Measurements from ENCODE around the gene ANKRD36C.
"Not testable (repeated sequence)": the region's sequence is repeated elsewhere in the genome, so short reads cannot be mapped to it uniquely, and the experiment has no call there.

ANKRD36C gene

DNA sequence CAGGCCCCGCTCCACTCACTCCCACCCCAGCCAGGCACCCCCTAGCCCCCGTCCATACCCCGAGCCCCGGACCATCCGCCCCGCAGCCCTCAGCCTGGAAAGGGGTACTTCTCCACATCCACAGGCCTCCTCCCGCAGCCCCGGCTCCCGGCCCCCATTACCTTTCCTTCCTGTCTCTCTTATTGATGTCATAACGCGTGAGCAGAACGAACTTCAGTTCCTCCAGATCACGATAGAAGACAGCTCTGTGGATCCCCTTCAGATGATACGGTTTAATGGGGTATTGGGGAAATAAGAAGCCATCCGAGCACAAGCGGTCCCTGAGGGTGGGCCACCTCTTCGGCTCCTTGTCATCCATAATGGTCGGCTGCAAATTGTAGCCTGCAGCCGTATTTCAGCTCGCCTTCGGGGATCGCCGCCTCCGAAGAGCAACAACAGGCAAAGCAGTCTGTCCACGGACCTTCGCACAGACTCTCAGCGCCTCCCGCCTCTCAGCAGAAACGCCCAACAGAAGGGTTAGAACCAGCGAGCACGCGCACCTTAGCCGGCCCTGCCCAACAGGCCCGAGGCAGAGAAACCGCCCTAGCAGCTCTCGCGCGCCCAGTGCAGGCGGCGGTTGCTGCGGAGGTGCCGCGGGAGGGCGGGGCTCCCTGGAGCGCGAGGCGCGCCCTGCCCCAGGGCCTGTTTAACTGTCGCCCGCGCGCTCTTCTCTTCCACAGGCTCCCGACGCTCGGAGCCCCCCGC, at the start of gene ANKRD36C:
Gene ANKRD36C (minus strand): TSS at position 474 of the 744 bp plus-strand sequence. CDS start 116 bp downstream, at position 358.
- peak; percentile 10 for DNase-seq (ENCODE audit: low spot score)

DNA sequence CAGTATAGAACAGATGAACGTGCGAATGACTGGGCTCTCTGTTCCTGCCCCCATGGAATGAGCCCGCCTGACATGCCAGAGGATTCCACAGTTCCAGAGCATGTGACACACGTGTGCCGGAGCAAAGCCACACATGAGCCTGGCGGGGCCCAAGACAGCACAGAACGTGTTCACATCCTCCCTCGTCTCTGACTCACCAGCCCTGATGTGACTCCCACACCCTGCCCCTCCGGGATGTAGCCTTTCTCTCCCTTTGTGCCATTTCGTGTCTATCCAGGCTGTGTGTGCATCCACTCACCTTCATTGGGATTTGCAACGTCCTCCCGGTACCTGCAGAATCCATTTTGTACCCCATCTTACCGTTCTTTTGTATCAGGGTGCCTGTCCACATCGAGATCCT, 43.9 kb upstream of the ANKRD36C start:
- not testable (repeated sequence) for DNase-seq (ENCODE audit: low spot score)

DNA sequence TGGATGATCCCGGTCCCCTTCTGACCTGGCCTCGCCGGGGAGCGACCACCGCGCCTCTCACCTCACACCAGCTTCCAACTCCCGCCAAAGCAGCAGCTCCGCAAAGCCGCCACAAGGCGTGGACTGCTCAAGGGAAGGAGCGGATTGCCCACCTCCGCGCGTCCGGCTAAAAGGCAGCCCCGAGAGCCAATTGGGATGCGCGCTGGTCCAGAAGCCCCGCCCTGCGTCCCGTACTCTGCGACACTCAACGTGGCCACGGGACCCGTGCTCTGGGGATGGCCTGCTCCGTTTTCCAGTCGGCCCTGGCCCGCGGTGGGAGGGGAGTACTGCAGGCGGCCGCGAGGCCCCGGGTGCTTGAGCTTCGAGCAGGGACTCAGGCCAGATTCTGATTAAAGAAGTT, 43.2 kb upstream of the ANKRD36C start, which contains the start of gene GPAT2:
Gene GPAT2 (minus strand): TSS at position 125 of the 400 bp plus-strand sequence. CDS start 2,557 bp downstream, outside the sequence.
- not testable (repeated sequence) for DNase-seq (ENCODE audit: low spot score)

DNA sequence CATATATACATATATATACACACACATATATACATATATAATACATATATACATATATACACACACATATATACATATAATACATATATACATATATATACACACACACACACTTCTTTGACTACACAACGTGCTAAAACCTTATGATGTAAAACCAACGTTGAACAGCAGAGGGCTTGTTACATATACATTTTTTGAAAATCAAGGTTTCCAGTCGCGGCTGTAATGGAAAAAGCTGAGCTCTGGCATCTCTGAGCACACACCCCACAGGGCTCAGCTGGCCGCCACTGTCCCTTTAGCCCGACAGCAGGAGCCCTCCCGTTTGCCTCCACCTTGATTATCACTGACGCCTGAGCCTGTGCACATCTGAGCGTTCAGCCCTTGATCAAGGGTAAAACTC, 42.4 kb upstream of the ANKRD36C start:
- DNase-seq (ENCODE audit: low spot score): not testable (repeated sequence)

DNA sequence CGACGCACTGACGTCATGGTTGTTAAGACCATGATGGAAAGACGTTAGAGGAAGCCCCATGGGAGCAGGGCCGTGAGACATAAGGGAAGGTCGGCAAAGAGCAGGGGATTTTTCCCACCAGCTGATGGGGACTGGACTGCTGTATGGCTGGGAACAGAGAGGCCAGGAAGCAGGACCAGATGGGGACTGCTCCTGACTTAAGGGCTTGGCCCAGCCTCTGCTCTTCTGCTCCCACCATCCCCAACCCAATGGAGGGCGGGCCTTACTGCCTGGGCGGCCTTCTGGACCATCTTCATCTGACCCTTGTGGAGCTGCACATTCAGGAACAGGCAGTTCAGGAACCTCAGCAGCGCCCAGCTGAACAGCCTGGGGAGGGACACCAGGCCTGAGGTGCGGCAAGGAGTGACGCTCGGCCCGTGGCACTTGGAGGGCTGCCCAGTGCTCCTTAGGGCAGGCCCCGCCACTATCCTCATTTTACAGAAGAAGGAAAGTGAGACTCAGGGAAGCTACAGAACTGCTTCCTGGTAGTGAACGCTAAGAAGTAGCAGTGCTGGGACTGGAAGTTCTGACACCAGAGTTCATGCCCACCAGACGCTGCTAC, 36.2 kb upstream of the ANKRD36C start:
- not testable (repeated sequence) for DNase-seq (ENCODE audit: low spot score)

DNA sequence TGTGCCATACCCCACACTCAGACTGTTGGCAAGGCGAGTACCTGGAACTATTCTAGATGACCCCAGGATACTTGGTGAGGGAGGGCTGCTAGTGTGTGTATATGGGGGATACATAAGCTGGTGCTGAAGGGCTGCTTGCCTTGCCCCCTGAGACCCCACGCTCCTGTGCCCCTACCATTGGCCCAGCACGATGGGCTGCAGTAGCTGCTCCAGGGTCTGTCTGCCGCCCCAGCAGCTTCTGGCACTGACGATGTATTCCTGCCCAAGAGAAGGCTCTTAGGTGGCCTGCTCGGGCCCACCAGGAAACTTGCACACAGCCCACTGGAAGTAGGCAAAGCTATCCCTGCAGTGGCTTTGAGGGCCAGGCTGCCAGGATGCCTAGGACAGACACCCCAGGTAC, 34.1 kb upstream of the ANKRD36C start:
- not testable (repeated sequence) for DNase-seq (ENCODE audit: low spot score)

DNA sequence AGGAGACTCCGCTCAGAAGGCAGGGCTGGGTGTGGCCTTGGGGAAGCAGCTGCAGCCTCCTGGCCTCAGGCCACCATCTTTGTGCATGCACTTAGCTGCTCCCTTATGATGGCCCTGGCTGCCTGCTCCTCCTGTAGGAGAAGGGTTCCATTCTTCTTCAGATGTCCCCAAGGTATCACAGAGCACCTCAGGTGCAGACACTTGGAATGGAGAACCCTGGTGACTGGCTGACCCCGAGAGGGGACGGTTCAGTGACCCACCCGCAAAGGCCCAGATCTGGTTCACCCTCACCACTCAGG, 33.5 kb upstream of the ANKRD36C start:
- DNase-seq (ENCODE audit: low spot score): no peak

DNA sequence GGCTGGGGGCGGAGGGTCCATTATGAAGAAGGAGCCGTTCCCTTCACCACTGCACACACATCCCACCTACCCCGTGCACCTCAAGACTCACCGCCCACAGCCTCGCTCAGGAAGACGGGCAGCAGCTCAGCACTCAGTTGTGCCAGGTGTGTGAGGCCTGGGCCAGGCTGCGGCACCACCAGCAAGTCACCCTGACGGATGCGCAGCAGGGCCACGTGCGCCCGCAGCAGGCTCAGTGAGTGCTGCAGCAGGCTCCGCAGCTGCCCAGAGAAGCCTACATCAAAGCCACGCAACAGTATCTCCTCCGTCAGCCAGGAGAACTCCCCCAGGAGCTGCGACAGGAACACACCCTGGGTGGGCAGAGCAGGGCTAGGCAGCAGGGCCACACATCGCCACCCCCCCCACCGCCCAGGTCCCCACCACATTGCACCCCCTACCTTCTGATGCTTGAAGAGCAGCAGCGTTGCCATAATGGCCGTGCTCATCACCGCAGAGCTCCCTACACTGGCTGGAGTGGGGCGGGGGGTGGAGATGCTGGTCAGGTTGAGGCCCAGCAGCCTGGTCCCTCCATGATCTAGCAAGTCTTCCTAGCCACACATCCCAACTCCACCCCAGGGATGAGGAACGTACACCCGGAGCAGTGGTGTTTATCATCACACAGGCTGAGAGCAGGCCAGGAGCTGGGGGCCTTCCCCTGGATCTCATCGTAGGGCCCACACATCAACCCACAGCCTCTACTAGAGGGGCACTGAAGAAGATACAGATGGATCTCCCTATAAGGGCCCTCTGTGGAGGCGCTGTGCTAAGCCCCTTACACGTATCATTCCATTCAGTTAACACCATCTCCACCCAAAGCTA, 32.9 kb upstream of the ANKRD36C start:
- no peak for DNase-seq (ENCODE audit: low spot score)

DNA sequence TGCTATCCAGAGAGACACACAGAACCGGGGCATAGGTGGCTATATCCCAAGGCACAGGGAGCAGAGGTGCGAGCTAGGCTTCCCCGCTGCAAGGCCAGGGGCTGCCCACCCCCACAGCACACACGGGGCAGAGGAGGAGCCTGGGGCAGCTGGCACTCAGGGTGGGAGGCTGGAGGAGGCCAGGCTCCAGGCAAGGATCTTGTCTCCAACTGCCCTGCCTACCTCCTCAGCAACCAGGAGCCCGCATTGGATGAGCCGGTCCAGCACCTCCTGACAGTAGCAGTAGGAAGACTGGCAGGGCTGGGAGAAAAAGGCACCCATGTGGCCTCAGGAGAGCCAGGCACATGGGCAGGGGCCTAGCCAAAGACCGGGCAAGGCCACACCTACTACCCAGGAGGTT, 32.1 kb upstream of the ANKRD36C start:
- DNase-seq (ENCODE audit: low spot score): not testable (repeated sequence)

DNA sequence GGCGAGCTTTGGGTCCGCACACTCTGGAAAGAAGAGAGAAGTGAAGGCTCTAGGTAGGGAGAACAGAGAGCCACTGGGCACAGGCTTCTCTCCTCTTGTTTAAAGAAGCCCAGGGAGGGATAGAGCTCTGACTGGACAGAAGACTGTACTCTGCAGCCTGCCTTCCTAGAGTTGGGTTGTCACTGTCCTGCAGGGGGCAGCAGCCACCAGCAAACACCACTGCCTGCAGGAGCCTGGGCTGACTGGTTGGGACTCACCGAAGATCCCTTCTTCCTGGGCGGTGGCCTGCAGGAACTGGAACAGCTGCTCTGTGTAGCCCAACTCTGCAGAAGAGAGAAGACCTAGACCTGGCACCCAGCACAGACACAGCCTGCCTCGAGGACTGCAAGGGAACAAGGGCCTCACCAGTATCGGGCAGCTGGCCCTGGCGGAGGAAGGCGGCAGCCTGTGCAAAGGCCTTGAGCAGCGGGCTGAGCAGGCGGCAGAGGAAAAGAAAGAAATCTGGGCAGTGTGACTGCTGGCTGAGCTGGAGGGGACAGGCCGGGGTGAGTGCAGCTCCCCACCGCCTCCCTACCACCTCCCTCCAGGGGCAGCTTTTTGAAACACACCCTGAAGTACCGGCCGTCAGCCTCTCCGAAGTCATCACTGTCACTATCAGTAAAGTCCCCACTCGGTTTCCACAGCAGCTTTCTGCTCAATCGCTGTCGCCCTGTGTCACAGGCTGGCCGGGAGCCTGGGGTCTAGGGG, 31.2 kb upstream of the ANKRD36C start:
- peak; percentile 87 for DNase-seq (ENCODE audit: low spot score)

DNA sequence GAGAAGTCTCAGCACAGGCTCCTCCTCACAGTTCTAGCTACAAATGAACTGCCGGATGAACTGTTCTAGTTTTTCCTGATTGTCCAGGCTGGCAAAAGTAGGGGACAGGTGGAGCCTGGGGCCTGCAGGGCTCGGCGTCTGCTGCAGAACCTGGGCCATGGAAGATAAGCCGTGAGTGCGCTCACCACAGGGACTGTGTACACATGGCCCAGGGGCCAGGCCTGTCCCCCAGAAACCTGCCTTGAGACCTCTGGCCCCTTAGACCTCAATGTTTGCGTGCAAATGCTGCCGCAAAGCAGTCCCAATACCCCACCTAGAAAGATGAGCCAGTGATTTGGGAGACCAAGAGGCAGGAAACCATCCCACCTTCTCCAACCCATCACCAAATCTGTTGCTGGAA, 30.5 kb upstream of the ANKRD36C start:
- DNase-seq (ENCODE audit: low spot score): not testable (repeated sequence)

DNA sequence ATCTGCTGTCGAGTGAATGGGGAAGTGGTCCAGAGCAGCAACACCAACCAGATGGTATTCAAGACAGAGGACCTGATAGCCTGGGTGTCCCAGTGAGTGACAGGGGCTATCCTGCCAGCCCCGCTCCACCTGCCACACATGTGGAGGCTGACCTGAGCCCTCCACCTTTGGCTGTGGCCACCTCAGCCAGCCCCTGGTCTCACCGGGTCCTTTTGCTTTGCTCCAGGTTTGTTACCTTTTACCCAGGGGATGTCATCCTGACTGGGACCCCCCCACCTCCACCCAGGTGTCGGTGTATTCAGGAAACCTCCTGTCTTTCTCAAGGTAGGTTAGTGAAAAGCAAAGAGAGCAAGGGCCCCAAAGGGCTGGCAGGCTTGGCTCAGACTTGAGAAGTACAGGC, 29.5 kb upstream of the ANKRD36C start:
- not testable (repeated sequence) for DNase-seq (ENCODE audit: low spot score)

DNA sequence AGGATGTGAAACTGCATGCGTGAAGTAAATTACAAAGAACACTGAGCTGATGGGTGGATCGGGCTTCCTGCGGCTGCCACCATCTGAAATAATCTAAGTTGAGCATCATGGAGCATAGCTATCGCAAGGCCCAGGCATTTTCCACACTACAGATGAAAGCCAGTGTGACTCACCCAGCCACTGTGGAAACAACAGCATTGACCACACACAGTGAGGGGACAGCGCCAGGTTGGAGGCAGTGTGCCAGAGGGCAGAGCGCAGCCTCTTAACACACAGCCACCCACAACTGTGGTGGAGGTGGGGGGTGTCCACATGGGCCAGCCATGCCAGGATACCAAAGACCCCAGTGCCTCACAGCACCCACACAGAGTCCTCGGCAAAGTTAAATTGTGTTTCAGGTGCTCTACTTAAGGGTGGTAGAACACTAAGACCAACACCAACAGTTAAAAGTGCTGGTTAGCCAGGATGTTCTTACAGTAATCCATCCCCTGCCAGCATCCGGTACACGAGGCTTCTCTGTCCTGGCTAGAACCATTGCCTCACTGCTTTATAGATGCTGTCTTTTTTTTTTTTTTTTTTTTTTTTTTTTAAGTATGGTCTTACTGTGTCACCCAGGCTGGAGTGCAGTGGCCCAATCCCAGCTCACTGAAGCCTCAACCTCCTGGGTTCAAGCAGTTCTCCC, 28.4 kb upstream of the ANKRD36C start:
- not testable (repeated sequence) for DNase-seq (ENCODE audit: low spot score)

DNA sequence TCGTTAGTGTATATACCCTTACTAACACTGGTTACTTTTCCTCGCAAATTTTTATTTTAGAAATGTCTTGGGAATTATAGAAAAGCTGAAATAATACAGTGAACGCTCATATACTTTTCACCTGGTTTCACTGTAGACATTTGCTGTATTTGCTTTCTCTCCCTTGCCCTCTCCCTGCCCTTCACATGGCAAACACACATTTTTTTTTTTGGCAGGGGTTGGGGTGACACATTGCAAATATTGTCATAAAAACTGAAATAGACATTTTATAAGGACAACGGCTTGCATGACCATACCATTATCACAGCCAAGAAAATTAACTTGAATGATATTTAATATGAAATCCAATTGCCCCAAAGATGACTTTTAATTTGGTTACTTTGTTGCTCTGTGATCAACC, 24.7 kb upstream of the ANKRD36C start:
- DNase-seq (ENCODE audit: low spot score): not testable (repeated sequence)

DNA sequence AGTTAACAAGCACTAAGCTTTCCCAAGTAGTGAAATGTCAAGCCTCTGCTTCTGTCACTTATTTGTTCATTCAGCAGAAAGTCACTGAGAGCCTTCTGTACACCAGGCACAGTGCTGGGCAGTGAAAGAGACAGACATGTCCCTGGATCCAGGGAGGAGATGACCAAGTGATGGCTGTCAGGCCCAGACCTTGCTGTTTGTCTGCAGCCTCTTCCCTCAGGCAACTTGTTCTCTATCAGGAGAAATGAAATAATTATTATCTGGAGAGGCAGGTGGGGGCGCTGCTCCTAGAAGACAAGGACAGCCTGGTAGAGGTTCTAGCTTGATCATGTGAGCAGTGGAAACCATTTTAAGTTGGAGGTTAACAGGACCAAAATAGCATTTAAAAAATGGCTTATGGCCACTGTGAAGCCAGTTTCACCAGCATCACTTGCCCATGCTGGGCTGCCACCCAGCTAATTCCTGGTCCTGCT, 21.2 kb upstream of the ANKRD36C start:
- DNase-seq (ENCODE audit: low spot score): not testable (repeated sequence)

DNA sequence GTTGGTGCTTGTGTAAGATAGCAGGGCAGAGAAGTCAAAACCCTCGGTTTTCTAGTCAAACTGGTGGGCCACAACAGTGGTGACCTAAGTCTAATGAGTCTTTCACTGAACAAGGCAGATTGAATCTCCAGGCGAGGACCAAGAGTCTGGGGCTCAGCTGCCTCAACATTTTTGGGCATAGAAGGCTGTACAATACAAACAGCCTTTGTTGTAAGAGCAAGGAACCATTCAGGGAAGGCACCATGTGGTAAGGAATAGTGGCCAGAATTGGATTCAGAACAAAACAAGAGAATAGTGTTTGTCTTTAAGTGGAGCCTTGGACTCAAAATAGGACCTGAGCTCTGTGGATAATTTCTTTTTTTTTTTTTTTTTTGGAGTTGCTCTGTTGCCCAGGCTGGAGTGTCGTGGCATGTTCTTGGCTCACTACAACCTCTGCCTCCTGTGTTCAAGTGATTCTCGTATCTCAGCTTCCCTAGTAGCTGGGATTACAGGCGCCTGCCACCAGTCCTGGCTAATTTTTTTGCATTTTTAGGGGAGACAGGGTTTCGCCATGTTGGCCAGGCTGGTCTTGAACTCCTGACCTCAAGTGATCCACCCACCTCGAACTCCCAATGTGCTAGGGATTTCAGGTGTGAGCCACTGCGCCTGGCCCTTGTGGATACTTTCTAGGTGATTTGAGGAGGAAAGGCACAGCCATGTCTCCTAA, 20.6 kb upstream of the ANKRD36C start:
- not testable (repeated sequence) for DNase-seq (ENCODE audit: low spot score)

DNA sequence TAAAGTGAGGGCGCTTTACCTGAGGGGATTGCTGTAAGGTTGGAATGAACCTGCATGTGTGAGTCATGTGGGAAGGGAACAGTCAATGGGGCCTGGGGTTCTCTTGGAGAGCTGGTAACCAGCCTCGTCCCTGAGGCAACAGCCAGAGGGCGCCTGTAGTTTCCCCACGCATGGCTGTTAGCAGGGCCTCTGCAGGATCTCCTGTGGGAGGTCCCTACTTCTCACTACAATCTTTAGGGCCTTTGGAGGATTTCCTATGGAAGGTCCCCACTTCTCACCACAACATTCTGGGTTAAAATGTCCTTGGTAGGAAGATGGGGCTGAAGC, 19.5 kb upstream of the ANKRD36C start:
- not testable (repeated sequence) for DNase-seq (ENCODE audit: low spot score)

DNA sequence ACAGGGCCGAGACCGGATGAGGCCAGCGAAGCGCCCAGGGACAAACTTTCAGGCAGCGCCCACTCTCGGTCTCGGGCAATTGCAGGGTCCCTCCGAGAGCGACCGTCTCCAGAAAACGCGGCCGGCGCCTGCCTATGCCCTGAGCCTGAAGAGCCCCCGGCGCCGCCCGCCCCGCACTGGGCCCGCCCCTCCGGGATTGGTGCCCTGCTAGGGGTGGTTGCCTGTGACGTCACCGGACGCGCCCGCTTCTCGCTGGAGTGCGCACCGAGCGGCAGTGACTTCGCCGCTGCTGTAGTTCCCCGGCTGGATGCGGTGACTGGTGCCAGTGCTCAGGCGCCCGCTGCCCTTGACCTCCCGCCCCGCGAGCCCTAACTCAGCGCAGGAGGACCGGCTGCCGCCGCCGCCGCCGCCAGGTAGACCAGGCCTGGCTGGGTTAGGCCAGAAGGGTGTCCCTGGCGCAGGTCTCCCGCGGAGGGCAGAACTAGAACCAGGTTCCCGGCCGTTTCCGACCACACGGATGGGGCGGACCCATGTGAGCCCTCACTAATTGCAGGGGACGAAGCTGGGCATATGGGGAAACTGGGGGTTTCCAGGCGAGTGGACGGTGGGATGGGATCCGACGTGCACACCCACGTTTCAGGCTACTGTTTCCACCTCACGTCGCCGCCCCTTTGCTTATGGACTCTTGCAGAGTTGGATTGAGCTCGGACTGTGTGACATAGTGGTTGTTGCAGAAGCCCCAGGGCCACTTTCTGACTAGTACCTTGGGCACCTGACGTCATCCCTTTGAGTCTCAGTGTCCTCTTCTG, 18.9 kb upstream of the ANKRD36C start:
- peak; percentile 86 for DNase-seq (ENCODE audit: low spot score)

DNA sequence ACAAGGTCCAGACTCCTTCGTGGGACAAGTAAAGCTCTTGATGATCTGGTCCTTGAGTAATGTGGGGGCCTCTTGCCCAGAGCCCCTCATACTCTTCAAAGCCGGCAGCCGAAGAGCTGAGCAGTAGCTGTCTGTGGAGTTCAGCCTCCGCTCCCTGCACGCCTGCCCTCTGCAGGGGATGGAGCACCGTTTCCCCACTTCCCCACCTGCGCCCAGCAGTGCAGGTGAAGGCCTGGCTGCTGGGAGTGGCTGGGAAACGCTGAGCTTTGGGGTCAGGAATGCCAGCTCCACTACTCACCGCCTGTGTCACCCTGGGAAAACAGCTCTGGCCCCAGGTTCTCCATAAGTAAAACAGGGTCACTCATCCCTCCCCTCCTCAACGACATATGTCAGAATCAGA, 18.2 kb upstream of the ANKRD36C start:
- DNase-seq (ENCODE audit: low spot score): not testable (repeated sequence)

DNA sequence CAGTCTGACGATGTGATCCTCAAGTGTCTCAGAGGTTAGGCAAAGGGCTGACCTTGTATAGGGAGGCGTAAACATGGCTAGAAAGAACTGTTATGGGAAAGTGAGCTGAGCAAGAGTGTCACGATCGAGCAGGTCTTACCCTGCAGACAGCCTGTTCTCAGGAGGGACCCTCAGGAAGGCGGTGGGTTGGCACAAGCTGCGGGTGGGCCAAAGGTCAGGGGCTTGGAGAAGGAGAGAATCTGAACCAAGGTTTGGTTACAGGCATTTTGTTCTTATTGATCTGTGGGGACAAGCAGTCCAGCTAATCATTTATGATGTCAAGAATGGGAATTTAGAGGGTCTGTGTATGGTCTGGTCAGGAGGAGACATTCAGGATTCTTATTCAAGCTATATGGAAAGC, 16.4 kb upstream of the ANKRD36C start:
- DNase-seq (ENCODE audit: low spot score): not testable (repeated sequence)
